K562 treated with DMSO at 1 percent for 24 hours (cell line): Measurements from ENCODE around the gene TTC23. TPM values are rescaled to one million over a fixed set of nuclear protein-coding genes. Genes with fewer than 3 reads are reported as not detected.

Experiments used
- total RNA-seq: library from RNA; unstranded; fragments of 300-600 nt; gene quantifications from 2 replicates; pipeline ENCODE4 v1.2.3, GENCODE V29; 2022; ENCODE audit warnings: low read depth; ENCODE audit not compliant: insufficient read depth

TTC23 gene
- 5.0 TPM in 2 replicates for total RNA-seq

GRCh38 chr15:99249270-99249841, at the start of gene TTC23:
Gene TTC23 (minus strand): TSS chr15:99249581. CDS start chr15:99228712, 20,869 bp downstream.

GRCh38 chr15:99250857-99251841, 1.8 kb upstream of the TTC23 start, which contains the start of gene LRRC28:
Gene LRRC28 (plus strand): TSS chr15:99251481. CDS start chr15:99255958, 4,477 bp downstream.

GRCh38 chr15:99104788-99105513, 144.4 kb downstream of the TTC23 start, which contains the start of gene SYNM:
Gene SYNM (plus strand): TSS chr15:99105080. CDS start chr15:99105200, 120 bp downstream.

Other genes with a start within 250 kb of the TTC23 start
- not detected in 2 replicates for gene PGPEP1L, start 241.8 kb downstream of the TTC23 start, total RNA-seq
- 1.8 and 1.9 TPM in 2 replicates for gene SYNM, start 144.5 kb downstream of the TTC23 start, total RNA-seq
- 12.5 and 13.7 TPM in 2 replicates for gene LRRC28, start 1.9 kb upstream of the TTC23 start, total RNA-seq